ENCODE results near the gene KRTAP16-1. TPM values are rescaled to one million over a fixed set of nuclear protein-coding genes. Genes with fewer than 3 reads are reported as not detected.

The KRTAP16-1 gene
- polyA plus RNA-seq, 1 donor (not counting 4 experiments of a cell fraction or from before 2014, with no cell fraction given), result not detected

- Histone ChIP-seq H3K36me3 (ENCODE audit: control insufficient read depth in 2 of 2, extremely low read depth in 1 of 2, insufficient read depth in 2 of 2, low read length in 2 of 2) (no peaks in the 10 kb centered on the region), H3K27me3 (ENCODE audit: control insufficient read depth, extremely low read depth, insufficient read depth, low read length) (no peaks in the 10 kb centered on the region), H2AFZ (ENCODE audit: control insufficient read depth, low read length) (no peak overlapping the region), H3K9me3 (ENCODE audit: control insufficient read depth, low read depth, low read length) (no peaks in the 10 kb centered on the region), H4K20me1 (ENCODE audit: control insufficient read depth, extremely low read depth, insufficient read depth, low read length) (no peaks in the 10 kb centered on the region), H3K9ac (ENCODE audit: control insufficient read depth, extremely low read depth, insufficient read depth, low read length) (no peak overlapping the region), H3K4me3 (ENCODE audit: control insufficient read depth in 2 of 3, extremely low read depth in 1 of 3, insufficient read depth in 2 of 3, low read depth in 1 of 3, low read length in 3 of 3) (no peak overlapping the region), H3K4me1 (ENCODE audit: control insufficient read depth, extremely low read depth, insufficient read depth, low read length) (peaks cover 20% of the 10 kb centered on the region), H3K27ac (ENCODE audit: control insufficient read depth, insufficient read depth, low read length) (no peak overlapping the region), H3K79me2 (ENCODE audit: control insufficient read depth, insufficient read depth, low read length) (no peaks in the 10 kb centered on the region), H3K9me1 (ENCODE audit: control insufficient read depth, extremely low read depth, insufficient read depth, low read length) (no peaks in the 10 kb centered on the region), H3K4me2 (ENCODE audit: control insufficient read depth, extremely low read depth, insufficient read depth, low read depth, low read length) (no peak overlapping the region)
- no peak for FAIRE-seq
- dilution Hi-C loops (cut with MboI; ENCODE audit: extremely low pct_ligation_motif_present, low sequenced_read_pairs), result no loop called here
- no peak for DNase-seq (ENCODE audit: low read depth, low spot score)
- no peak for TF ChIP-seq CTCF (optimal IDR thresholded peaks at IDR 0.05 in 1 of 3, IDR thresholded peaks at IDR 0.05 in 1 of 3, conservative IDR thresholded peaks at IDR 0.05 in 1 of 3; ENCODE audit: extremely low read depth in 1 of 3, insufficient read depth in 2 of 3, low read length in 3 of 3)
- TF ChIP-seq EZH2 (IDR thresholded peaks at IDR 0.05; ENCODE audit: low read length), result no peak
Measured at GRCh38 chr17:41345992-41346391, 36.9 kb upstream of the KRTAP16-1 start.

GRCh38 chr17:41343029-41343428 lies 33.9 kb upstream of the KRTAP16-1 start:
- no peak for TF ChIP-seq CTCF (optimal IDR thresholded peaks at IDR 0.05 in 1 of 3, IDR thresholded peaks at IDR 0.05 in 1 of 3, conservative IDR thresholded peaks at IDR 0.05 in 1 of 3; ENCODE audit: extremely low read depth in 1 of 3, insufficient read depth in 2 of 3, low read length in 3 of 3)
- no peaks in the 10 kb centered on the region for H3K9me3 ChIP-seq (ENCODE audit: control insufficient read depth, low read depth, low read length)
- H3K4me1 ChIP-seq (ENCODE audit: control insufficient read depth, extremely low read depth, insufficient read depth, low read length), result peaks cover 22% of the 10 kb centered on the region
- H3K4me3 ChIP-seq (ENCODE audit: control insufficient read depth in 2 of 3, extremely low read depth in 1 of 3, insufficient read depth in 2 of 3, low read depth in 1 of 3, low read length in 3 of 3), result no peak overlapping the region
- dilution Hi-C loops (cut with MboI; ENCODE audit: extremely low pct_ligation_motif_present, low sequenced_read_pairs), result no loop called here
- H3K36me3 ChIP-seq (ENCODE audit: control insufficient read depth in 2 of 2, extremely low read depth in 1 of 2, insufficient read depth in 2 of 2, low read length in 2 of 2), result no peaks in the 10 kb centered on the region
- no peak overlapping the region for H3K9ac ChIP-seq (ENCODE audit: control insufficient read depth, extremely low read depth, insufficient read depth, low read length)
- H2AFZ ChIP-seq (ENCODE audit: control insufficient read depth, low read length), result no peak overlapping the region
- H3K27me3 ChIP-seq (ENCODE audit: control insufficient read depth, extremely low read depth, insufficient read depth, low read length), result no peaks in the 10 kb centered on the region
- no peaks in the 10 kb centered on the region for H3K79me2 ChIP-seq (ENCODE audit: control insufficient read depth, insufficient read depth, low read length)
- H3K9me1 ChIP-seq (ENCODE audit: control insufficient read depth, extremely low read depth, insufficient read depth, low read length), result no peaks in the 10 kb centered on the region
- no peaks in the 10 kb centered on the region for H4K20me1 ChIP-seq (ENCODE audit: control insufficient read depth, extremely low read depth, insufficient read depth, low read length)
- DNase-seq (ENCODE audit: low read depth, low spot score) (no peak), FAIRE-seq (no peak)
- H3K4me2 ChIP-seq (ENCODE audit: control insufficient read depth, extremely low read depth, insufficient read depth, low read depth, low read length), result no peak overlapping the region
- H3K27ac ChIP-seq (ENCODE audit: control insufficient read depth, insufficient read depth, low read length), result no peak overlapping the region

All from keratinocyte (primary cell).